Colonic mucosa (tissue), 4 donors: ENCODE data around the gene ZNF787. TPM values are rescaled to one million over a fixed set of nuclear protein-coding genes. Genes with fewer than 3 reads are reported as not detected.

Experiments
- DNase-seq: peaks from one replicate; pipeline ENCODE4 v3.0.0-alpha.2; 2020
- H3K27ac ChIP-seq: fragments of 200-600 bp; one replicate; pipeline ENCODE4 v1.8.0; 2021
- H3K27me3 ChIP-seq: fragments of 200-600 bp; one replicate; pipeline ENCODE4 v1.8.0; 2021
- H3K36me3 ChIP-seq: fragments of 200-600 bp; one replicate; pipeline ENCODE4 v1.8.0; 2021
- H3K4me1 ChIP-seq: fragments of 200-600 bp; one replicate; pipeline ENCODE4 v1.8.0; 2021; ENCODE audit warnings: mild to moderate bottlenecking
- H3K4me3 ChIP-seq: fragments of 200-600 bp; one replicate; pipeline ENCODE4 v1.8.0; 2021
- H3K9ac ChIP-seq, 2 donors: one replicate each; pipeline ENCODE4 v1.7.0; 2013; ENCODE audit warnings: control low read depth in 2 of 2, low read depth in 2 of 2, low read length in 2 of 2
- H3K9me3 ChIP-seq: fragments of 200-600 bp; one replicate; pipeline ENCODE4 v1.8.0; 2021
- CTCF ChIP-seq: fragments of 200-600 bp; IDR thresholded peaks from one replicate; pipeline ENCODE4 v1.8.0; 2022; ENCODE audit warnings: antibody characterized with exemption, mild to moderate bottlenecking
- intact Hi-C: fragments of 100-400 bp; cut with DNase I; formaldehyde crosslinking; loops from one replicate; pipeline ENCODE4 v1.14.1; 2022
- total RNA-seq, 2 donors: library from RNA; stranded (reverse); fragmentation: NEBNext Ultra II Directional in 1 of 2; extraction: Animal tissue kit (Norgen Biotek cat#: 25700) in 1 of 2; gene quantifications; one replicate each; pipeline ENCODE4 v1.2.1, GENCODE V29; 2021
- donor health status: healthy.
- donor health status: DM: no; HTN: no; CAD: no.
- donor health status: DM: no; HTN: no; CAD: no.

ZNF787 gene
- total RNA-seq, 2 donors from 2014 or later: 52.1 to 69.2 TPM

- intact Hi-C loops: no loop called here
- no peaks in the 10 kb centered on the region for H3K36me3 ChIP-seq
- H3K9me3 ChIP-seq: no peaks in the 10 kb centered on the region
- no peak overlapping the region for H3K4me3 ChIP-seq
- H3K9ac ChIP-seq: no peak overlapping the region
- H3K27me3 ChIP-seq: no peaks in the 10 kb centered on the region
- no peak overlapping the region for H3K27ac ChIP-seq
- H3K4me1 ChIP-seq: peaks cover 45% of the 10 kb centered on the region
- TF ChIP-seq CTCF: no peak
- no peak for DNase-seq
Measured at GRCh38 chr19:56115490-56115889, 5.6 kb downstream of the ZNF787 start.

- no peak for DNase-seq
- H3K27me3 ChIP-seq: no peaks in the 10 kb centered on the region
- H3K36me3 ChIP-seq: no peaks in the 10 kb centered on the region
- H3K4me1 ChIP-seq: peaks cover 49% of the 10 kb centered on the region
- no peak overlapping the region for H3K9ac ChIP-seq
- H3K4me3 ChIP-seq: no peak overlapping the region
- H3K9me3 ChIP-seq: no peaks in the 10 kb centered on the region
- no peak for TF ChIP-seq CTCF
- intact Hi-C loops: no loop called here
- H3K27ac ChIP-seq: no peak overlapping the region
Measured at GRCh38 chr19:56114778-56115110, 6.4 kb downstream of the ZNF787 start.

- intact Hi-C loops: no loop called here
- Histone ChIP-seq H3K36me3 (no peaks in the 10 kb centered on the region), H3K9ac (no peak overlapping the region), H3K27me3 (no peaks in the 10 kb centered on the region), H3K27ac (no peak overlapping the region), H3K4me1 (peaks cover 45% of the 10 kb centered on the region), H3K9me3 (no peaks in the 10 kb centered on the region), H3K4me3 (no peak overlapping the region)
- TF ChIP-seq CTCF: no peak
- DNase-seq: no peak
Measured at GRCh38 chr19:56114051-56114777, 6.9 kb downstream of the ZNF787 start.

- Histone ChIP-seq H3K36me3 (no peaks in the 10 kb centered on the region), H3K27ac (no peak overlapping the region)
Measured at GRCh38 chr19:56113074-56113632, 7.9 kb downstream of the ZNF787 start.

GRCh38 chr19:56112313-56112709 lies 8.8 kb downstream of the ZNF787 start:
- Histone ChIP-seq H3K36me3 (no peaks in the 10 kb centered on the region), H3K27ac (no peak overlapping the region), H3K4me3 (no peak overlapping the region), H3K9ac (peak overlapping the region; percentile 35 to 59), H3K9me3 (no peaks in the 10 kb centered on the region), H3K27me3 (no peaks in the 10 kb centered on the region), H3K4me1 (peaks cover 39% of the 10 kb centered on the region)
- intact Hi-C loops: no loop called here
- no peak for DNase-seq
- TF ChIP-seq CTCF: no peak

More at GRCh38 chr19:56113074-56113632, 7.9 kb downstream of the ZNF787 start:
- no peak for DNase-seq
- no peaks in the 10 kb centered on the region for H3K27me3 ChIP-seq
- H3K9me3 ChIP-seq: no peaks in the 10 kb centered on the region
- no peak overlapping the region for H3K4me3 ChIP-seq
- intact Hi-C loops: no loop called here
- H3K9ac ChIP-seq: no peak overlapping the region
- H3K4me1 ChIP-seq: peaks cover 44% of the 10 kb centered on the region
- TF ChIP-seq CTCF: no peak
